ENCODE results near the gene MYO3B.

Gene MYO3B

DNA sequence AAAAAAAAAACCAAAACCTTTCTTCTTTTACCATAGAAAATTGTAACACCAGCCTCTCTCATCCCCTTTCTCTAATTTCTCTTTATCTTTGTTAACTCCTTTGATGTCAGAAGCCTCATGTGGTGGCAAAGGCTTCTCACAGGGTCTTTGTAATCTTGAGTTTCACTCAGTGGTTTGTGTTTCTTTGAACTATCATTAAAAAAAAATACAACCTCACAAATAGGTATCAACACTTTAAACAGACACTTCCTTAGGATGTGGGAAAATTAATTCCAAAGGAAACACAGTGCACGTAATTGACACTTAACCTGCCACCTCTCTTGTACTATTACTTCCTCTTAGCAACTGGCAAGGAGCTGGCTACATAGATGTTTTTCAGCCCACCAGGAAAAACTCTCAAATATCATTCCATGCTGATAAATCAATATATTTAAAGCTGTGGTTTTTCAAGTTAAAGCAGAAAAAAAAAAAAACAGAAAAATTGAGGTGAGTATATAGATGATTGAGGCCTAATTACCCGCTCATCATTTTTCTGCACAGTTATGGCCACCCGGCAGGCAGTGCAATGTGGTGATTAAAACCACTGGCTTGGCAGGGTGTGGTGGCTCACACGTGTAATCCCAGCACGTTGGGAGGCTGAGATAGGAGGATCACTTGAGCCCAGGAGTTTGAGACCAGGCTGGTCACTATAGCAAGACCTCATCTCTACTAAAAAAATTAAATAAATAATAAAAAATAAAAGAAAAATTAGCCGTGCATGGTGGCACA is 193.5 kb downstream of the MYO3B start:
- DNase-seq (ENCODE audit: low read depth in 2 of 2): no peak

DNA sequence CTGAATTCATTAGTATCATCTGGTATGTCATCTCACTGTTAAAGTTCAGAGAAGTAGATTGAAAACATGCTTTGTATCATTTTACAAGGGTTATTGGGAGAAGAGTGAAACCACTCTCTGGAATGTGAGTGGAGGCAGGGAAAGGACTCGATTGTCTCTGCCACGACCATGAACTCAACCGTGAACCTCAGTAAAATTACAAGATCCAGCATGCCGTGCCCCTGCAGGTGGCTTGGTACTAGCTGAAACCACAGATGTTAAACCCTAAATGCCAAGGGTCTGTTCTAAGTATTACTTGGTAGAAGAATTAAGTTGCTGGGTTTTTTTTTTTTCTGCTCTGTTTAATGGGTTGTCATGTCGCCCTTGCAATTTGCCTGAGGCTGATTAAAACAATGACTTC is 197.2 kb downstream of the MYO3B start:
- DNase-seq (ENCODE audit: low read depth in 2 of 2): no peak

DNA sequence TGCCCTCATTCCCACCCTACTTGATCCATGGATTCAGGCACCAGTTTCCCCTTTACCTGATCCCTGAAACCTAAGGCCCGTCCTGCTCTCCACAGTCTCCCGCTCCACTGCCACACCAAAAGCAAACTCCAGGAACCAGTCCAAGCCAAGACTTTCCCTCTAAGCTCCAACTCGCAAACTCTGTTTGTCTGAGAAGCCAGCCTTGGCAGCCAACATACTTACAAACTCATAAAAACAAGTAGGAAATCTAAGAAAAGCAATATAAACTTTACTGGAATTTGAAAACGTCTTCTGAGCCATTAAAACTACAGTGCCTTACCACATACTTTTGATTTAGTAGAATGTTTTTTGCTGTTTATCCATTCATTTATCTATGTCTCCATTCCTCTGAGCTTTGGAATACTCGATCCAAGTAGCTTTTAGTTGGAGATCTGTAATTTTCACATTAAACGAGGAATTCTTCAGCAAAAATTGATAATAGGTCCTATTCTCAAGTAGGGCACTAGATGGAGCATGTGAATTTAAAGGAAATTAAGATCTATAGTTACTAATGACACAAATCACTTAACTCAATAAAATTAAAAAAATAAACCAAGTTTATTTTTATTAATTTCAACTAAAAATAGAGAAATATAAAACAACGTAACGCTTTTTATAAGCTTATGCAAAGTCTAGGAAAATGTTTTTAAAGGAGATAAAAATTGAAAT is 199.7 kb downstream of the MYO3B start:
- DNase-seq (ENCODE audit: low read depth in 2 of 2): no peak

DNA sequence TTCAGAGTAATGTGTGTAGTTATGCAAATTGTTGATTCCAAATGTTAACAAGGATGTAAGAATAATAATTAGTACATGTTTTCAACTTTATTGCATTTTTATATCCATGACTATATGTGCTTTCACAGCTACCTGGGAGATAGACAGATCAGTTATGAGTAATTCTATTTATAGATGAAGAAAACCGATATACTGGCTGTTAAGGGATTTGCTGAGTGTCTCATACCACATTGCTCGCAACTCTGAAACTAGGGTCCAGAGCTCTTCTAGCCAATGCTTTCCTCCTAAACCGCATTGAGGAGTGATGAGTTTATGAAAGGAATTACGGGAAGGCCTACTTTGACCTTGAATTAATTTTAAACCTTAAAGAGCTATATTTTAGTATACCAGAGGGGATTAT is 202.3 kb downstream of the MYO3B start:
- DNase-seq (ENCODE audit: low read depth in 2 of 2): no peak

DNA sequence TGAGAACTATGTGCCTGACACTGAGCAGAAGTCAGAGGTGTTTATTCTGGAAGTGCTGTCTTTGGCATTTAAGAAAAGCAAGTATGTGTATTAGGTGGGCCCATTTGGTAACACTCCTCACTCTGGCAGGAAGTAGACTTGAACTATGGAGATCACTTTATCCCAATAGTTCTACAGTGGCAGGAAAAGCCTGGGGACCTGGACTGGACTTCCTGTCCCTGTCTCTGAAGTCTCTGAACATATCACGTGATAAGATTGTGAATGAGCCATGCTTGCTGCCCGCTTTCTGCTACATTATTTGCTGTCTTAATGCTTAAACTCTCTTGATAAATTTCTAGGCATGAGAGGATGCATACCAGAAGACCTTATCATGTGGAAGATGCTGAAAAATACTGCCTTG is 203.7 kb downstream of the MYO3B start:
- DNase-seq (ENCODE audit: low read depth in 2 of 2): no peak

DNA sequence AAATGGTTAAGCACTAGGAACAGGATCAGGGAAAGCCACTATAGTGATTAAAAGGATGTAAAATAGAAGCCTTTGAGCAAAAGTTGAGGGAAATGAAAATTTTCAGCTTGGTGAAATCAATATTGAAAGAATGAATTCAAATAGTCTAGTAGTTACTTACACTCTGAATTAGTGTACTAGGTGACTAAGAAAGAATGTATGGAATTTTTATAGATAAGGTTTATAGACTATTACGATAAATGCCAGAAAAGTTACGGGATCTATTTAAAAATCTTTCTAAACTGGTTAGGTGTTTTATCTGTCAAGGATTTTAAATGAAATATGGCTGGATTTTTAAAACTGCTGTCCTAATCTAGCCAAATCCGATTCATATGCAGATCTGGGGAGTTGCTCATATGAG is 208.6 kb downstream of the MYO3B start:
- no peak for DNase-seq (ENCODE audit: low read depth in 2 of 2)

DNA sequence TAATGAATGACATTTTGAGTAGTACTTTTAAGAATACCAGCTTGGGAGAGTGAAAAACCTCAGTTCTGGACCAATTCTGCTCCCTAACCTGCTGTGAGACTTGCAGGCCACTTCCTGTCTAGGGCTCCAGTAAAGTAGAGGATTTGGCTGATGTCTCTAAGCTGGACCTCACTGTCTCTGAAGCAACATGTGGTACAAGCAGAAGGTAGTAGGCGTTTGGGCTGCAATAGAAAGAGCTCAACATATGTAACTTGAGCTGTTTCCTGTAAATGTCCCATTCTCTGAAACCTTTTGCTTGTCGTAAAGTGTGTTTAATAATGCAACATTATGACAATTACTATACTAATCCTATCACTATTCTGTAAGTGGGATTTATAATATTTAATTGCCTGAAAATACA is 213.1 kb downstream of the MYO3B start:
- no peak for DNase-seq (ENCODE audit: low read depth in 2 of 2)

DNA sequence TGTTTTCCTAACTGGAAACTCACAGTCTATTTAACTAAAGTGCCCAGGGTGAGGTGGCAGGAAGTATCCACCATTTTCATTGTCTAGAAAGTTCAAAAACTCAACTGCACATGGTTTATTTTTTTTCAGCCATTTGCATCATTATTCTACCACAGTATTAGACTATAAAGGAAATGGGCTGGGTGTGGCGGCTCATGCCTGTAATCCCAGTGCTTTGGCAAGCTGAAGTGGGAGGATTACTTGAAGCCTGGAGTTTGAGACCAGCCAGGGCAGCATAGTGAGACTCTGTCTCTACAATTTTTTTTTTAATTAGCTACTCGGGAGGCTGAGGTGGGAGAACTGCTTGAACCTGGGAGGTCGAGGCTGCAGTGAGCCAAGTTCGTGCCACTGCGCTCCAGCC is 213.8 kb downstream of the MYO3B start:
- no peak for DNase-seq (ENCODE audit: low read depth in 2 of 2)

DNA sequence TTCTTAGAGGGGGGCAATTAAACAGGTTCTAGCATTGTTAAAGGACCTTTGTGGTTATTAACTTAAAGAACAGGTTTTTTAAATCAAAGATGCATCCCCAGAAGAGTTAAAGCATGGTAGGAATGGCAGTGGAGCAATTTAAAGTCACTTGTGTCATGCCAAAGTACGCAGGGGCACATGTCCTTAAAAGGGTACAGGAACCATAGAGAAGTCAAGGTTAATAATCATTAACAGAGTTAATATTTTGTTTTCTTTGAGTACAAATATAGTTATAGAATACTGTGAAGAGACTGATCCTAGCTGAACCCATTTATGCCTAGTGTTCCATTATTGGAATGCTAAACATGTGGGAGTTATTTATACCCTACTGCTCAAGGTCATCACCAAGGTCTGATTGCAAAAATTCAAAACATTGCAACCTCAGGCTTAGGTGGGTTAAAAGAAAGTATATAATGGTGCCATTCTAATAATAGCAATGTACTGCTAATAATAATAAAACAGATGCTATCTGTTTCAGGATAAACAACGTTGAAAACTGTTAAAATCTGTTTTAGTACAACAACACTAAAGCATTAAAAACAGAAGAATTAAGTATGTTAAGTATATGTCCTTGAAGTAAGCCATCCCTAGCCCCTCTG is 216.0 kb downstream of the MYO3B start:
- DNase-seq (ENCODE audit: low read depth in 2 of 2): no peak

DNA sequence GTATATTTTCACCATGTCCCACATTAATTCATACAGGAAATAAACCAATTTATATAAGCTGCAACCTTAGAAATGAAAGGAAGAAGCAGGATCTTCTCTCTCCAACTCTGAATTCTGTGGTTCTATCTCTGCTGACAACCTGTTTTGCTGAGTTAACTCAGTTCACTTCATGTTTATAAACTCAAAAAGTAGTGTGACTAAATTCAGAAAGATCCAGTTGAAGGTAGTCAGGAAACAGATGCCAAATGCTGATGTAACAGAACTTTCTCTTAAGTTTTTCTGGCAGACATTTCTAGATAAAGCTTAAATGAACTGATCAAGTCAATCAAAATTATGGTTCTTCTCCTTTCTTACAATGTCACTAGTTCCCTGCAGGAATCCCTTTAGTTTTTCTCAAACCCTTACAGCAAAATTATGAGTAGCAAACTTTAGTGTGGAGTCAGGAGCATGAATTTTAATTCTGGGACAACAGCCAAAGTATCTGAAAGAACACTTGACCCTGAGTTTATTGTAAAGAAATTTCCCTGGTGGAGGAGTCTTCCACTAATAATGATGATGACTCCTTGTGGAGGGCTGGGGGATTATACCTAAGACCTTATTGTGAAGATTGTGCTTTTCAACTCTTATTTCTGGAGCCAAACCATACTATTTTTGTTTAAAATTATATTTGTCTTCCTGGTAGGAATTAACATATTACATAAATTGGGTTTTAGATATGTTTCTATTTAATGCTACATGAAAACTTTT is 216.9 kb downstream of the MYO3B start:
- DNase-seq (ENCODE audit: low read depth in 2 of 2): no peak

DNA sequence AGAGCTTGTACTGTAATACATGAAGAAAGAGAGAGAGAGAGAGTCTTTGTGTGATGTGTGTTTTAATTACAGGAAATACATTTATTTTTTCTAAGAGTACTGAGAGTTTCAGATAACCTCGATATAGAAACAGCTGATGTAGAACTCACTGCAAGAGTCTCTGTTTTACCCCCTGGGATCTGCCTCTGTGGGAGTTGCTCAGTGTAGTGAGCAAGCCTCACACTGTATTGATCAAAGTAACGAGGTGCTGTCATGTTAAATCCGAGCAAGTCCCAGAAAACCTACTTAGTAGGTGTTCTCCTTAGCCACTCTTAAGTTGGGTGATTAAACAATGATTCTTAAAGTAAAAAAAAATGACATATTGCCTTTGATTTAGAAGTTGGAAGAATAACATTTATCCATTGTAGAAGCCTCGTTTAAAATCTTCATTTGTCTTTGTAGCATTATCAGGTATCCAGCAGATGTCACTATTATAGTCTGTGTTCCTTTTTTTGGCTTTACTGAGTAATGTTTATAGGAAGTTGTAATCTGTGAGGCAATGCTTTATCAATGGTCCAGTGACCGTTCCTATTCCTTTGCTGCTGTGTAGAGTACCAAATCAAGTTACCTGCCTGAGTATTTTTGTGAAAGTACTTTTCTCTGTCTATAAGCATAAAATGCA is 219.0 kb downstream of the MYO3B start:
- no peak for DNase-seq (ENCODE audit: low read depth in 2 of 2)

DNA sequence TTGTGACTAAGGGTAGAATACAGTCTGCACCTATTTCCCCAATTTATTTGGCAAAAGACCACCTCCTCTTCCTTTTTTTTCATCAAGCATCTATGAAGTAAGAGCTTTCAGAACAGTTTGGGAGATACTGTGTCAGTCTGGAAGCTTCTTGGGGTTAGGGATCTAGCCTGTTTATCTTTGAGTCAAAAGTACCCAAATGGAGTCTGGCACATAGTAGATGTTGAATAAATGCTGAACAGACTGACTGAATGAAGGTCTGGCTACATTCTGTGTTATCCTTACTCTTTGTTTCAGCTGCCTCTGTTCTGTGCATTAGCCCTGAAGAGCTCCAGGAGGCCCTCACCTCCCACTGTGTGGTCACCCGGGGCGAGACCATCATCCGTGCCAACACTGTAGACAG is 223.2 kb downstream of the MYO3B start:
- DNase-seq (ENCODE audit: low read depth in 2 of 2): no peak

DNA sequence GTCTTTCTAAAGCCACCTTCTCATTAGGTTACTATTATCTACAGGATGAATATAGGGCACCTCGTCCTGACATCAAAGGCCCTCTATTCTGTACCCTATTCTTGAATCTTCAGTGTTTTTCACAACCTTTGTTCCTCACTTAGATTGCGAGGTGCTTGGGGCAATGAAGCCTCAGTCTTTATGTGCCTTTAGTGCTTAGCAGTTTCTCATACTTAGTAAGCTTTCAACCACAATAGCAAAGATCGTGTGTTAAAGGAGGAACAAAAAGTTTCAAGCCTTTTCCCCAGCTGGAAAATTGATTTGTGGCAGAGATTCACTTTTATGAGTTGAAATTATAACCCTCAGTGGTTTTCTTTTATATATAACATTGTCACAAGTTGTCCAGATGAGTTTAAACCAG is 226.9 kb downstream of the MYO3B start:
- no peak for DNase-seq (ENCODE audit: low read depth in 2 of 2)

DNA sequence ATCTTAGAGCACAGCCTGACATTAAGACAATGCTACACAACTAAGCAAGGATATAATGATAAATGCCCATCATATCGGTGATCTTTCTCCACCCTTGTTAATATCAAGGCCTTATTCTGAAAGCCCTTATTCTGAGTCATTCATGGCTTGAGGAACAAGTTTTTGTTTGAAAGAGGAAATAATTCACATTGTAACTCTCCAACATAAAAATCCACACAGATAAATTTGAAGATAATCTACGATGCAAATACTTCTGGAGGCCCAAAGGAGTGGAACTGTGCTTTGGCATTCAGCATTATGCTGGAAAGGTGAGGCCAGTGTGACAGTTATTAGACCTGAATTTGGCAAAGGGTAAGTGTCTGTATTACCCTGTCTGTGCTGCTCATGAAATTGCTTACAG is 227.4 kb downstream of the MYO3B start:
- DNase-seq (ENCODE audit: low read depth in 2 of 2): no peak

DNA sequence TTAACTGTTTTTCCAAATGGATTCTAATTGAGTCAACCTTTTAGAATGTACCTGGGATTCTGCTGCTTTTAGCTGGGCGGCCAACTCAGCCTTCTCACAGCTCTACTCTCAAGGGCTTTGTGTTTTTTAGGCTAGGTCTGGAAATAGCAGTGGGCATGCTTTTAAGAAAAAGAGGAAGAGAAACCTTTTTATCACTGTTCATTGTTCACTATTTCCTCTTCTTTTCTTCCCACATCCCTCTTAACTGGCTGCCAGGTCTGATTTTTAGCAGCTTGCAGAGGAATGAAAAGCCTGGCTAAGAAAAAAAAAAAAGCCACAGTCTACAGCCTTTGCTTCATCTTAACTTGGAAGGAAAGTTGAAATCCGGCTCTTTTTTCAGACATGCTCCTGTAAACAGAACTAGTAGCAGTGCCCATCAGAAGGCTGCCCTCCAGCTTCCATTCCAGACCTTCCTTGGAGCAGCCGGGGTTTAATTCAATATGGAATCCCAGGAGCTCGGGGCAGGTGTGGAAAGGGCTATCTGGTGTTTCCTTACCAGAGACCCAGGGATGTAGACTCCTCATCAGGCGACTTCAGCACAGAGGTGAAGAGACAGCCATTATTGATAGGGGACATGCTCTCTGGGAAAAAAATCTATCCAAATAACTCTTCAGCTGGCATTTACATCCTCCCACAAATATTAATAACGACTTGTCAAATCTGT is 230.7 kb downstream of the MYO3B start:
- DNase-seq (ENCODE audit: low read depth in 2 of 2): no peak

DNA sequence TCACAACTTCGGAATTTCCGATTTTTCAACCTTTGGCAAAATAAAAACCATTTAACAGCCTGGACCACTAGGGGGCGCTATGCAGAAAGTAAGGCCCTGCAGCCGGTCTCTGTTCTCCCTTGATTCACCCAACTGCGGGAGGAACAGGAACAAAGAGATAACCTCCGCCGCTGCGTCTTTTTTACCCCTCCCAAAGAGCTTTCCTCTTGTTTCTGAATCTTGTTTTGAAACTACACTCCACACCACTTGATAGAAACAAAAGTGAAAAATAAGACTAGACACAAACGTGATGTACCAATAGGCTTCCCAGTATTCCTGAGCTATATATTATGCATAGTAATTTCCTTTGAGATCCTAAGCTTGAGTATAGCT is 231.2 kb downstream of the MYO3B start:
- peak; percentile 43 to 61 for DNase-seq (ENCODE audit: low read depth in 2 of 2)

DNA sequence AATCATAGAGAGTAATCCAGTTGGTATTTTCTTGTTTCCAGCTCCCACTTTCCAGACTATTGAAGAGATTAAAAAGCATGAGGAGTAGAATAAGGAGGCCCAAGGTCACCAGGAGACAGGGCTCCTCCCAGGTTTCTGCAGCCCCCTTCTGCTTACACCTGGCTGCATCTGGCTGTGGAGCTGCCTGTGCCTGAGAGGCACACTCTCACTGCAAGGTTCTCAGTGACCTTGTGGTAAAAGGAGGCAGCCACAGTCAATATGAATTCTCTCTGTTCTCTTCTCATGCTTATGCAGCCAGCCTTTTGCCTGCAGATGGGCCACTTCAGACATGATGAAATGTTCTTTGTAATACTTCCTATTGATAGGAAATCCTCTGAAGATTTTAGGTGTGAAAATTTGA is 233.7 kb downstream of the MYO3B start:
- DNase-seq (ENCODE audit: low read depth in 2 of 2): no peak

DNA sequence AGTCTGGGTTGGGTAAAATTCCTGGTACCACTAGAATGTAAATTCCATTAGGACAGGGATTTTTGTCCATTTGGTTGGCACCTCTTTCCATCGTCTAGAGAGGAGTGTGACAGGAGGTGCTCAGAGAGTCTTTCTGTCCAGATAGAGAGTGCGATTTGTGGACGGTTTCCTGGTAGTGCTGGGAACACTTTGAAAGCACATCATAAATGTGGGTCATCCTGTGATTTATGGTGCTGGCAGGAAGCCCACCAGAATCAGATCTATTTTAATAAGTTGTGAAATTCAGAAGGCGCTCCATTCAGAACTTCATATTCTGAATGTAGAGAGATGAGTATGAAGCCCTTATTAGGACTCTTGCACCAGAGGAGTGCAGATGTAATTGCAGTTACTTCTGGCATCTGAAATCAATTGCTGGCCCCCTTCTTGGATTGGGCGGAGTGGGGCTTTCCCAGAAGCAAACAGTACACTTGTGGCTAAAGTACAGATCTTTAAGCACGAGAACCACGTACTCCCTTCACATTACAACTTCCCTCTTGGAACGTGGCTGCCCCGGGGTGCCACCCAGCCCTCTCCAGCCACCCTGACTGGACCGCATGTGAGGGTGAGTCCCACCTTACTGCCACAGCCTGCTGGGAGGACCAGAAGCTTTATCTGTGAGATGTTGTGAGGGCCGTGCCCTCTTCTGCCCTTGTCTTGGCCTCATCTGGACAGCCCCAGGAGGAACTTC is 243.2 kb downstream of the MYO3B start:
- no peak for DNase-seq (ENCODE audit: low read depth in 2 of 2)

DNA sequence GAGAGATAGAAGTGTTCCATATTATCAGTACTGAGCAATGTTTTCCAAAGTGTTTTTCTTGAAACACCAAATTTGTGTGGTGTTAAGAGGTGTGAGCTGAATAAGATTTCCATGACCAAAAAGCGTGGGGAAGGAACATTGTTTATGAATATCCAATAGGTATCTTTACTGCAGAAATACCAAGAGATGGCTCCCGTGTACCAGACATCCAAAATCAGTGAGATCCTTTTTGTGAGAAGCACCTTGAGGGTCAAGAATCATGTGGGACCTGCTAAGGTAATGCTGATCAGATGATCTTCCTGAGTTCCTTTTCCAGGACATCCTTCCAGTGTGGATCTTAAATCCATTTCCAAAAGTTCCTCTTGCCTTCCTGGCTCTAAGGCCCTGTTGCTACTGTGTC is 246.0 kb downstream of the MYO3B start:
- no peak for DNase-seq (ENCODE audit: low read depth in 2 of 2)

DNA sequence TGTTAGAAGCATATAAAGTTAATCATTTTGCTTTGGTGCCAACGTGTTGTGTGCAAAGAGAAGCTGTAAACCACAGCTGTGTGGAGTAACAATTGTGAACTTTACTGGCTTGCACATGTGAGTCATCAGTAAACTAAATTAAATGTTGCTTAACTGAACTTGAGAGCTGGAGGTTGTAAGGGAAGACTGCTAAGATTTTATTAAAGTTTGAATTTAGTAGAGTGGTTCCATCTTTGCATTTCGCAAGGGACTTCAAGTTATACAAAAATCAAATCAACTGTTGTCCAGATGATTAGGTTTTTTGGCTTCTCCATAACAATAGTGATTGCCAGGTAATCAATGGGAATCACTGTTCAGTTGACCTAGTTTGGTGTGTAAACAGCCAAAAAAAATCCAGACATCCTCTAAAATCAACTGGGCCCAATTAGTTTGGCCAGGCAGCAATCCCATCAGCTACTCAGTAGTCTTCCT is 247.4 kb downstream of the MYO3B start:
- DNase-seq (ENCODE audit: low read depth in 2 of 2): no peak
